MCF 10A (cell line): ENCODE measurements around the gene PHLDA2. TPM values are rescaled to one million over a fixed set of nuclear protein-coding genes. Genes with fewer than 3 reads are reported as not detected.

ENCODE experiments used
- BruUV-seq: library from RNA; stranded (reverse); fragments of 400-500 nt; replicated peaks from 2 replicates; lab custom pipeline; 2021; lab: Mats Ljungman, UMichigan
- CTCF ChIA-PET: fragments of 300-600 bp; sonication (Branson Sonifier 250); formaldehyde crosslinking; extraction: SDS; loops from one replicate; lab custom pipeline; 2021; ENCODE audit warnings: antibody characterized with exemption, inconsistent platforms; lab: Yijun Ruan, JAX
- POLR2A ChIA-PET: fragments of 300-600, 350-650 bp; sonication (Branson Sonifier 250); formaldehyde crosslinking; extraction: SDS; loops from one replicate; lab custom pipeline; 2020; ENCODE audit warnings: antibody characterized with exemption, inconsistent platforms; lab: Yijun Ruan, JAX
- DNase-seq: peaks from one replicate; pipeline ENCODE4 v3.0.0-alpha.2; 2018; ENCODE audit not compliant: unreplicated experiment
- H3K27ac Mint-ChIP-seq: one replicate; pipeline ENCODE4 v1.8.0; 2022; ENCODE audit warnings: mild to moderate bottlenecking, low read depth, mixed read lengths; ENCODE audit not compliant: unreplicated experiment
- H3K27me3 Mint-ChIP-seq: one replicate; pipeline ENCODE4 v1.8.0; 2022; ENCODE audit warnings: mixed read lengths; ENCODE audit not compliant: insufficient read depth, unreplicated experiment
- H3K36me3 Mint-ChIP-seq: one replicate; pipeline ENCODE4 v1.8.0; 2022; ENCODE audit warnings: mild to moderate bottlenecking, moderate library complexity, mixed read lengths; ENCODE audit not compliant: insufficient read depth, unreplicated experiment
- H3K4me1 Mint-ChIP-seq: one replicate; pipeline ENCODE4 v1.8.0; 2022; ENCODE audit warnings: mixed read lengths; ENCODE audit not compliant: insufficient read depth, unreplicated experiment
- H3K4me3 Mint-ChIP-seq: one replicate; pipeline ENCODE4 v1.8.0; 2022; ENCODE audit warnings: mild to moderate bottlenecking, moderate library complexity, mixed read lengths; ENCODE audit not compliant: unreplicated experiment
- H3K9me3 Mint-ChIP-seq: one replicate; pipeline ENCODE4 v1.8.0; 2022; ENCODE audit warnings: mixed read lengths; ENCODE audit not compliant: unreplicated experiment
- intact Hi-C: fragments of 100-400 bp; cut with micrococcal nuclease; formaldehyde crosslinking; loops from 2 replicates; pipeline ENCODE4 v1.14.1; 2022
- total RNA-seq: library from RNA; stranded (reverse); gene quantifications from 2 replicates; pipeline ENCODE4 v1.2.3, GENCODE V29; 2022
- TF ChIP-seq, protein P1 (sequence below): fragments of 200-600 bp; IDR thresholded peaks from one replicate; pipeline ENCODE4 v1.8.0; 2022; ENCODE audit warnings: antibody characterized with exemption, mild to moderate bottlenecking; ENCODE audit not compliant: unreplicated experiment

Gene PHLDA2
- total RNA-seq, 1 experiment from 2014 or later: 135 TPM

DNA sequence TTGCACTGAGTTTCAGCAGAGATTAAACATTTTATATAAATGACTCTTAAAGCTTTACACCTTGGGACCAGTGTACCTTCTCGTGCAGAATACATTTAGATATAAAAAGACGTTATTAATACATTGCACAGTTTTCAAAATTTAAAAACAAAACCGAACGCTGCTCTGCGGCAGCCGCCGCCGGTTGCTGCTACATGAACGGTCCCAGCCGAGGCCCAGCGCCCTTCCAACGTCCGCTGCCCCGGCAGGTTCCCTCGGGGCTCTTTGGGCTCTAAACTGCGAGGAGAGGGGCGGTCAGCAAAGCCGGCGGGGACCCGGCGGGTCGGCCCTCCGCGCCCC lies 45.6 kb downstream of the PHLDA2 start:
- Mint-ChIP-seq H3K4me1 (no peaks in the 10 kb centered on the region), H3K9me3 (no peaks in the 10 kb centered on the region), H3K27ac (peak overlapping the region; percentile 28), H3K36me3 (peaks cover 7% of the 10 kb centered on the region), H3K27me3 (no peaks in the 10 kb centered on the region), H3K4me3 (peak overlapping the region; percentile 63)
- ChIA-PET POLR2A (no interaction called here), CTCF (interaction anchor here (0.7 to 1.1 kb wide), 3 partner anchors 8 to 353 kb away, joined by 3 read pairs; no protein-coding TSS in a partner anchor)
- DNase-seq: no peak
- TF ChIP-seq, protein P1, sequence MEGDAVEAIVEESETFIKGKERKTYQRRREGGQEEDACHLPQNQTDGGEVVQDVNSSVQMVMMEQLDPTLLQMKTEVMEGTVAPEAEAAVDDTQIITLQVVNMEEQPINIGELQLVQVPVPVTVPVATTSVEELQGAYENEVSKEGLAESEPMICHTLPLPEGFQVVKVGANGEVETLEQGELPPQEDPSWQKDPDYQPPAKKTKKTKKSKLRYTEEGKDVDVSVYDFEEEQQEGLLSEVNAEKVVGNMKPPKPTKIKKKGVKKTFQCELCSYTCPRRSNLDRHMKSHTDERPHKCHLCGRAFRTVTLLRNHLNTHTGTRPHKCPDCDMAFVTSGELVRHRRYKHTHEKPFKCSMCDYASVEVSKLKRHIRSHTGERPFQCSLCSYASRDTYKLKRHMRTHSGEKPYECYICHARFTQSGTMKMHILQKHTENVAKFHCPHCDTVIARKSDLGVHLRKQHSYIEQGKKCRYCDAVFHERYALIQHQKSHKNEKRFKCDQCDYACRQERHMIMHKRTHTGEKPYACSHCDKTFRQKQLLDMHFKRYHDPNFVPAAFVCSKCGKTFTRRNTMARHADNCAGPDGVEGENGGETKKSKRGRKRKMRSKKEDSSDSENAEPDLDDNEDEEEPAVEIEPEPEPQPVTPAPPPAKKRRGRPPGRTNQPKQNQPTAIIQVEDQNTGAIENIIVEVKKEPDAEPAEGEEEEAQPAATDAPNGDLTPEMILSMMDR: no peak
- intact Hi-C loops: no loop called here
- no TSS peak for BruUV-seq

DNA sequence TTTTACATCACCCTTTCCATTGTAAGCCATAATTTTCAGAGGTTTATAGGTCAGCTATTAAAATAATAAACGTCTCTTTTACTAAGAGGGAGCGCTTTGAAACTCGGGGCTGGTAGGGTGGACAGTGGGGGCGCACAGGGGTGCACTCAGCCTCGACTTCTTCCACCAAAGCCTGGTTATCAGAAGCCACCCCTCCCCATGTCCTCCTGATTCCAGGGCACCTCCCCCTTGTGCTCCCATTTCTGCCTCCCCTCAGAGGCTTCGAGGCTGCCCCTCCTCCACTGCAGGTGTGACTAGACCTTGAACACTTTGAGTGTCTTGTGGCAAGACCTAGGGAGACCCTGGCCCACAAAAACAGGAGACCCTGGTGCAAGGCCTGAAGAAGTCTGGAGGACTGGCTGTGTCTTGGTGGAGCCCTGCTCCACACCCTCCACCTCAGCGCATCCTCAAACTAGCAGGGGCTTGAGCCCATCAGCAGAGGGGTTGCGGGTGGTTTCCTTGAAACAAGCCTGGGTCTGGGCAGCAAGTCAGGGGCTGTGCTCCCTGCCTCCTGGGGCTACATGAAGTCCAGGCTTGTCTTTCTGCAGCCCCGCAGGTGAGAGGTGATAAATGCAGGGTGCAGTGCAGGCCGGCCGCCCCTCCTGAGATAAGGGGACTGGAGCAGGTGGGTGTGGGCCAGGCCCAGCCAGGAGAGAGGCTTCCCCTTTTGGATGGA lies 46.7 kb downstream of the PHLDA2 start:
- Mint-ChIP-seq H3K4me3 (peak overlapping the region; percentile 63), H3K27me3 (no peaks in the 10 kb centered on the region), H3K4me1 (peaks cover 1% of the 10 kb centered on the region), H3K36me3 (peaks cover 7% of the 10 kb centered on the region), H3K27ac (peak overlapping the region; percentile 28), H3K9me3 (no peaks in the 10 kb centered on the region)
- no peak for DNase-seq
- BruUV-seq: no TSS peak
- TF ChIP-seq, protein P1: no peak
- ChIA-PET CTCF (interaction anchor here (0.6 to 1.1 kb wide), 4 partner anchors 9 to 352 kb away, joined by 3 to 4 read pairs (median 4); no protein-coding TSS in a partner anchor), POLR2A (no interaction called here)
- intact Hi-C loops: no loop called here

DNA sequence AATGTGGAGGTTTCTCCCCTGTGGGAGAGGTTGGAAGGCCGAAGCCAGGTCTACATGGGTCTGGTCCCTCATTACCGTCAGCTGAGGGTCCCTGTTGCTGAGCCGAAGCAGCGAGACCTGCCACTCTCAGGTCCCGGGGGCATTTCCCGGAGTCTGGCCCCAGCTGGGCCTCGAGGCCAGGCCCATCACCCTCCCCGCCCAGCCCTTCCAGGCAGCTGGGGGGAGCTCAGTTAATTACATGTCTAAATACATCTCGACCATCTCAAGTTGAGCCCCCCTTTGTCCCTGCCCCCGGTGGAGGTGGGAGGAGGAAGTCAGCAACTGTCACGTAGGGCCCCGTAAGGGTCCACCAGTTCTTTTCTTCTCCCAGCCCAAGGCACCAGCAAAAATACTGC lies 47.2 kb downstream of the PHLDA2 start:
- Mint-ChIP-seq H3K36me3 (peaks cover 7% of the 10 kb centered on the region), H3K27ac (no peak overlapping the region), H3K27me3 (no peaks in the 10 kb centered on the region), H3K9me3 (no peaks in the 10 kb centered on the region), H3K4me1 (peaks cover 5% of the 10 kb centered on the region), H3K4me3 (no peak overlapping the region)
- POLR2A ChIA-PET: no interaction called here
- no peak for DNase-seq
- TF ChIP-seq, protein P1: no peak
- intact Hi-C loops: no loop called here
- CTCF ChIA-PET: interaction anchor here (0.6 to 1.5 kb wide), 5 partner anchors 9 to 460 kb away, joined by 3 to 4 read pairs (median 4); no protein-coding TSS in a partner anchor
- no TSS peak for BruUV-seq

DNA sequence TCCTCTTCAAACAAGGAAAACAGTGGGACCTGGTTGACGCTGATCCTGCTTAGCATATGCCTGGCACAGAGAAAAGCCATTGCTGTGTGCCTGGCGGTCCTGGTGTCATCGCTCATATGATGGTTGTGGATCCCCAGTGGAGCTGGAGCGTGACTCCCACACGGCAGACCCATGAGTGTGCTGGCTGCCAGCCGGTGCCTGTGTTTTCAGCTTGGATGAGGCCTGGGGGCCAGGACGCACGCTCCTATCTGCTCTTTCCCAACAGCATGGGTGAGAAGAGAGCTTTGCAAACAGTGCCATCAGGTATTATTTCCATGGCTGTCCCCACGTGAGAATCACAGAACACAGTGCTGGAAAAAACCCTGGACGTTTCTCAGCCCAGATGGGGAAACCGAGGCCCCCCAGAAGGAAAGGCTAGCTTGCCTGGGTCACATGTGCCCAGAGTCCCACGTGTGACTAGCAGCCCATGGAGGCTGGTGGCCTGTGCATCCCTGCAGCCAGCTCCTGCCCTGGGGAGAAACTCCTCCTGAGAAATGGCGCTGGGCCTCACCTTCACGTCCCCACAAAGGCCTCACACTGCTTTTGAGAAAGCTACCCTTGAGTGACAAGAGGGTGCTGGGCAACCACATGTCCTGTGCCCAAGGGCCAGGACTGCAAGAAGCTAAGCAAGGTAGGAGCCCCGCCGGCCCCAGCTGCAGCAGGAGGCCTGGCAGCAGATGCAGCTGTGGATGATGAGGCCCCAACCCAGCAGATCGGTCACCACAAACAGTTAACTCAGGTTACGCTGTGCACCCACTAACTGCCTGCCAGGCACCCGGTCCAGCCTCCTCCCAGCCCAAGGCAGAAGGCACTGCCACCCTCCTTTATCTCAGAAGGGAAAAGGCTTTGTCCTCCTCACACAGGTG lies 47.9 kb downstream of the PHLDA2 start:
- Mint-ChIP-seq H3K36me3 (peaks cover 7% of the 10 kb centered on the region), H3K27ac (no peak overlapping the region), H3K4me1 (peaks cover 5% of the 10 kb centered on the region), H3K27me3 (no peaks in the 10 kb centered on the region), H3K9me3 (no peaks in the 10 kb centered on the region), H3K4me3 (no peak overlapping the region)
- no peak for DNase-seq
- POLR2A ChIA-PET: interaction anchor here (1.1 kb wide), 1 partner anchor 10 kb away, joined by 3 read pairs; no protein-coding TSS in a partner anchor
- TF ChIP-seq, protein P1: no peak
- intact Hi-C loops: no loop called here
- no TSS peak for BruUV-seq
- CTCF ChIA-PET: interaction anchor here (0.6 to 1.5 kb wide), 4 partner anchors 49 to 460 kb away, joined by 3 to 4 read pairs (median 4); no protein-coding TSS in a partner anchor
